ENCODE measurements around the gene SYNGR3. TPM values are rescaled to one million over a fixed set of nuclear protein-coding genes. Genes with fewer than 3 reads are reported as not detected.

SYNGR3 gene
- total and polyA plus RNA-seq, 2 of the 13 experiments (the other 11 are each of a cell fraction or from before 2014, with no cell fraction given): 0.97 to 5.7 TPM

- TF ChIP-seq HMGXB3 (CRISPR knock-in tag; IDR thresholded peaks at IDR 0.05; ENCODE audit: borderline replicate concordance): no peak
- TF ChIP-seq POLR2AphosphoS5 (IDR thresholded peaks at IDR 0.05; ENCODE audit: low read depth, low read length): peak; percentile 59
- peak; percentile 9; the same call in 1 of the 2 replicates for TF ChIP-seq ARID4A (CRISPR knock-in tag; IDR thresholded peaks at IDR 0.05; ENCODE audit: borderline replicate concordance)
- no peak for TF ChIP-seq ZNF136 (CRISPR knock-in tag; IDR thresholded peaks at IDR 0.05; ENCODE audit: low read depth)
- TF ChIP-seq THAP11 (CRISPR knock-in tag; IDR thresholded peaks at IDR 0.05): 0 out of 2 replicates have a peak, but pooled peaks have one; percentile 34
- peak; percentile 39; the same call in 1 of the 2 replicates for TF ChIP-seq ZFY (CRISPR knock-in tag; IDR thresholded peaks at IDR 0.05)
- TF ChIP-seq HNRNPL (IDR thresholded peaks at IDR 0.05; ENCODE audit: low read depth, low read length): no peak
- TF ChIP-seq ZSCAN20 (CRISPR knock-in tag; IDR thresholded peaks at IDR 0.05; ENCODE audit: borderline replicate concordance): 0 out of 2 replicates have a peak, but pooled peaks have one; percentile 2
- TF ChIP-seq POGZ (CRISPR knock-in tag; IDR thresholded peaks at IDR 0.05): no peak
- no peak for TF ChIP-seq JUNB (CRISPR knock-in tag; IDR thresholded peaks at IDR 0.05; ENCODE audit: borderline replicate concordance)
- peak; percentile 57; the same call in 1 of the 2 replicates for TF ChIP-seq RBFOX2 (IDR thresholded peaks at IDR 0.05; ENCODE audit: low read depth, low read length)
- TF ChIP-seq ZNF781 (CRISPR knock-in tag; IDR thresholded peaks at IDR 0.05; ENCODE audit: borderline replicate concordance, not compliant biosample characterization): peak; percentile 79
- peak; percentile 44 for TF ChIP-seq MED8 (CRISPR knock-in tag; IDR thresholded peaks at IDR 0.05; ENCODE audit: insufficient replicate concordance)
- TF ChIP-seq ZNF687 (CRISPR knock-in tag; IDR thresholded peaks at IDR 0.05): peak; percentile 51
Observed at GRCh38 chr16:1960665-1961630, 28.8 kb upstream of the SYNGR3 start (continued).

Data from HepG2 (cell line).